Ascending aorta (tissue), 2 donors: ENCODE results near the gene ELK4. TPM values are rescaled to one million over a fixed set of nuclear protein-coding genes. Genes with fewer than 3 reads are reported as not detected.

Source experiments
- DNase-seq, 2 donors: peaks; one replicate each; pipeline ENCODE4 v3.0.0-alpha.2; 2019; ENCODE audit warnings: low spot score in 2 of 2
- H3K27ac ChIP-seq, 2 donors: fragments of 200-600 bp; sonication (generic); one replicate each; pipeline ENCODE4 v1.5.1; 2016 to 2017; ENCODE audit warnings: mild to moderate bottlenecking in 1 of 2
- H3K27me3 ChIP-seq: fragments of 200-600 bp; sonication (generic); one replicate; pipeline ENCODE4 v1.5.1; 2017
- H3K36me3 ChIP-seq, 2 donors: fragments of 200-600 bp; sonication (generic); one replicate each; pipeline ENCODE4 v1.5.1; 2016
- H3K4me1 ChIP-seq, 2 donors: fragments of 200-600 bp; sonication (generic); one replicate each; pipeline ENCODE4 v1.5.1; 2016 to 2017; ENCODE audit warnings: mild to moderate bottlenecking in 1 of 2
- H3K4me3 ChIP-seq, 2 donors: fragments of 200-600 bp; sonication (generic); one replicate each; pipeline ENCODE4 v1.5.1; 2016 to 2017; ENCODE audit warnings: mild to moderate bottlenecking in 1 of 2
- H3K9me3 ChIP-seq, 2 donors: fragments of 200-600 bp; sonication (generic); one replicate each; pipeline ENCODE4 v1.5.1; 2016
- CTCF ChIP-seq, 3 experiments: fragments of 200-600 bp in 2 of 3; fragments of 450-650 bp in 1 of 3; sonication (generic) in 2 of 3; IDR thresholded peaks; one replicate each; pipeline ENCODE4 v1.5.1; 2016 to 2019; ENCODE audit warnings: antibody characterized with exemption in 3 of 3, mild to moderate bottlenecking in 1 of 3, moderate library complexity in 1 of 3
- intact Hi-C: fragments of 100-400 bp; cut with DNase I; formaldehyde crosslinking; loops from one replicate; pipeline ENCODE4 v1.15.1; 2023
- total RNA-seq: library from RNA; depleted of rRNA; stranded (reverse); fragments of >200 nt; gene quantifications from one replicate; pipeline ENCODE4 v1.1.0, GENCODE V29; 2016

ELK4 gene
- total RNA-seq, 1 donor from 2014 or later: 23.7 TPM

- Histone ChIP-seq H3K27me3 (no peaks in the 10 kb centered on the region), H3K27ac (peak overlapping the region; percentile 28 to 62), H3K9me3 (no peaks in the 10 kb centered on the region), H3K4me3 (no peak overlapping the region), H3K4me1 (peaks cover 0 to 8% of the 10 kb centered on the region in 2 donors), H3K36me3 (no peaks in the 10 kb centered on the region)
- intact Hi-C loops: no loop called here
- DNase-seq: no peak
- TF ChIP-seq CTCF (IDR thresholded peaks at IDR 0.05): peak in 1 of 3 experiments; percentile 13
These were observed 40.6 kb upstream of the ELK4 start for GRCh38 chr1:205672395-205672889.

- Histone ChIP-seq H3K27me3 (no peaks in the 10 kb centered on the region), H3K4me1 (peaks cover 0 to 8% of the 10 kb centered on the region in 2 donors), H3K9me3 (no peaks in the 10 kb centered on the region), H3K36me3 (no peaks in the 10 kb centered on the region), H3K27ac (no peak overlapping the region), H3K4me3 (no peak overlapping the region)
- intact Hi-C loops: no loop called here
- TF ChIP-seq CTCF (IDR thresholded peaks at IDR 0.05): no peak
- no peak for DNase-seq
These were observed 39.0 kb upstream of the ELK4 start for GRCh38 chr1:205670611-205671430.

- peaks cover 0 to 8% of the 10 kb centered on the region in 2 donors for H3K4me1 ChIP-seq
- intact Hi-C loops: no loop called here
- H3K36me3 ChIP-seq: no peaks in the 10 kb centered on the region
- no peak for DNase-seq
- no peaks in the 10 kb centered on the region for H3K9me3 ChIP-seq
- H3K4me3 ChIP-seq: no peak overlapping the region
- no peak for TF ChIP-seq CTCF (IDR thresholded peaks at IDR 0.05)
- H3K27me3 ChIP-seq: no peaks in the 10 kb centered on the region
- no peak overlapping the region for H3K27ac ChIP-seq
These were observed 38.3 kb upstream of the ELK4 start for GRCh38 chr1:205670150-205670446.

GRCh38 chr1:205669341-205670149, 37.7 kb upstream of the ELK4 start:
- H3K4me3 ChIP-seq: no peak overlapping the region
- TF ChIP-seq CTCF (IDR thresholded peaks at IDR 0.05): no peak
- no peak for DNase-seq
- H3K9me3 ChIP-seq: no peaks in the 10 kb centered on the region
- no peak overlapping the region for H3K27ac ChIP-seq
- intact Hi-C loops: no loop called here
- H3K36me3 ChIP-seq: no peaks in the 10 kb centered on the region
- peaks cover 0 to 8% of the 10 kb centered on the region in 2 donors for H3K4me1 ChIP-seq
- no peaks in the 10 kb centered on the region for H3K27me3 ChIP-seq

GRCh38 chr1:205668951-205669340, 37.1 kb upstream of the ELK4 start:
- H3K4me3 ChIP-seq: no peak overlapping the region
- peaks cover 0 to 8% of the 10 kb centered on the region in 2 donors for H3K4me1 ChIP-seq
- no peak for TF ChIP-seq CTCF (IDR thresholded peaks at IDR 0.05)
- H3K9me3 ChIP-seq: no peaks in the 10 kb centered on the region
- DNase-seq: no peak
- H3K36me3 ChIP-seq: no peaks in the 10 kb centered on the region
- no peak overlapping the region for H3K27ac ChIP-seq
- no peaks in the 10 kb centered on the region for H3K27me3 ChIP-seq
- intact Hi-C loops: no loop called here
